NCI-H146 (cell line): ENCODE data around the gene CPOX.
"Not testable (repeated sequence)": the region's sequence is repeated elsewhere in the genome, so short reads cannot be mapped to it uniquely, and the experiment has no call there.

Source experiments
- DNase-seq: peaks from one replicate; lab custom pipeline; 2025; lab: John Stamatoyannopoulos, UW

CPOX gene

DNA sequence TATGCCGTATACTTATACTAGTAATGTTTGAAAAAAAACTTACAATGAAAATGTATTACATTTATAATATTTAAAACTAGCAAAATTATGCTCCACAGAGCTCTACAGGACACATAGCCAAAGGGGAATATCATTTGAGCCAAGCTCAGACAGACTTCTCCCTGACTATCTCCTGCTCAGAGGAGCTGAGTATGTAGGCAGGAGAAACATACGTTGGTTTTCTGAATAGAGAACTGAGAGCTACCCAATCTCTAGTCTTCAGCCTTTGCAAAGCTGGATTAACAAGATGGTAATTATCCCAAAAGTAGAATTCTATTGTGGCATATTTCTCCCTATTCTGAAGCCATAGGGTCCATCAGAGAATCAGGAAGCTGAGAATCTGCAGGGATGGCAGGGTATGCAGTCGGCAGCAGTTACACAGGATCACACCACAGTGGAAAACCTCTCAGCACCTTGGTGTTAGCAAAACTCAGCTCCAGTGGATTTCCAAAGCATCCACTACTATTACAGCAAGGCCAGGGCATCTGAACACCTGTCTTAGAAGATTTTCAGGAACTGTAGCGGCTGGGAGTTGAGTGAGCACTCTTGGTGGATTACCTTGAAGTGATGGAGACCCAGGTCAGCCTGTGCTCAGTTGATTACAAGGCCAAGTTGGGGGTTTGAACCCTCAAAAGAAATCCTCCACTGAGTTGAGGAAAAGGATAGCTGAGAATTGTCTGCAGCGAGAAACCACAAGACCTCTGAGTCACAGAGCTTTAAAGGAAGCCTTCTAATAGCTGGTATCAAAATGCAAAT is 31.5 kb downstream of the CPOX start:
- no peak for DNase-seq

DNA sequence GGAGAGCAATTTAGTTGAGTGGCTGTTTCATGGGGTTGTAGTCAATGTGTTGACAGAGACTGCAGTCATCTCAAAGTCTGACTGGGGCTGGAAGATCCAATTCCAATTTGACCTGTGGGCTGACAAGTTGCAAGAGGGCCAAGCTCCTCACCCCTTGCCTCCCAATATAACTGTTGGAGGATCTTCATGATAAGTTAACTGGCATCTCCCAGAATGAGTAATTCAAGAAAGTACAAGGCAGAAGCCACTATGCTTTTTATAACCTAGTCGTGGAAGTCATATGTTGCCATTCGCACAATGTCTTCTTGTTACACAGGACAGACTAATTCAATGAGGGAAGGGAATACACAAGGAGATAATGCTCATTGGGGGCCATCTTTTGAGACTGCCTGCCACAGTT is 32.5 kb downstream of the CPOX start:
- DNase-seq, result no peak

DNA sequence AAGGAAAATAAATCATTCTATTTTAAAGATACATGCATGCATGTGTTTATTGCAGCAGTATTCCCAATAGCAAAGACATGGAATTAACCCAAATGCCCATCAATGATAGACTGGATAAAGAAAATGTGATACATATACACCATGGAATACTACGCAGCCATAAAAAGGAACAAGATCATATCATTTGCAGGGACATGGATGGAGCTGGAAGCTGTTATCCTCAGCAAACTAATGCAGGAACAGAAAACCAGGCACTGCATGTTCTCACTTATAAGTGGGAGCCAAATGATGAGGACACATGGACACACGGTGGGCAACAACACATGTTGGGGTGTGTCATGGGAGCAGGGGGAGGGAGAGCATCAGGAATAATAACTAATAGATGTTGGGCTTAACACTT is 33.6 kb downstream of the CPOX start:
- DNase-seq, result not testable (repeated sequence)

DNA sequence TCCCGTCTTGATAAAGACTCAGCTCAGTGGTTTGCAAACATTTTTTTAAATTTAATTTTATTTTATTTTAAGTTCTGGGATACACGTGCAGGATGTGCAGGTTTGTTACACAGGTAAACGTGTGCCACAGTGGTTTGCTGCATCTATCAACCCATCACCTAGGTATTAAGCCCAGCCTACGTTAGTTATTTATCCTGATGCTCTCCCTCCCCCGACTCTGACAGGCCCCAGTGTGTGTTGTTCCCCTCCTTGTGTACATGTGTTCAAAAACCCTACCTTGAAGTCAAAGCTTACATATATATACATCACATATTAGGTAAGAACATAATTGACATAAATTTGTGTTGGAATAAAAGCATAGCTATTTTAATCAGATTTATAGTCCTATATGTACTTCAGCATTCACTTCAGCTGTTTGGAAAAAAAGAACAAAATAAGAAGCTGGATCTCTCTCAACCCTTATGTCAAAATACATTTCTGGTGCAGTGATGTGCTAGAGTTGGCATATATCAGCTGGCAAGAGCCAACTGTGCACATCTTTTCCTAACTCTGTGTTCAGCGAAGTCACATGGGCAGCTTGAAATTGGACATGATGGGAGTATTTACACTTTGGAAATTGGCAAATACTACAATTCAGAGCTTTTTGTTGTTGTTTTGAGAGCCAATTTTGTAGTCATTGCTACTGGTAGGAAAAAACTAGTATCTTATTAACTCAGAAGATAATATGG is 35.1 kb downstream of the CPOX start:
- no peak for DNase-seq

DNA sequence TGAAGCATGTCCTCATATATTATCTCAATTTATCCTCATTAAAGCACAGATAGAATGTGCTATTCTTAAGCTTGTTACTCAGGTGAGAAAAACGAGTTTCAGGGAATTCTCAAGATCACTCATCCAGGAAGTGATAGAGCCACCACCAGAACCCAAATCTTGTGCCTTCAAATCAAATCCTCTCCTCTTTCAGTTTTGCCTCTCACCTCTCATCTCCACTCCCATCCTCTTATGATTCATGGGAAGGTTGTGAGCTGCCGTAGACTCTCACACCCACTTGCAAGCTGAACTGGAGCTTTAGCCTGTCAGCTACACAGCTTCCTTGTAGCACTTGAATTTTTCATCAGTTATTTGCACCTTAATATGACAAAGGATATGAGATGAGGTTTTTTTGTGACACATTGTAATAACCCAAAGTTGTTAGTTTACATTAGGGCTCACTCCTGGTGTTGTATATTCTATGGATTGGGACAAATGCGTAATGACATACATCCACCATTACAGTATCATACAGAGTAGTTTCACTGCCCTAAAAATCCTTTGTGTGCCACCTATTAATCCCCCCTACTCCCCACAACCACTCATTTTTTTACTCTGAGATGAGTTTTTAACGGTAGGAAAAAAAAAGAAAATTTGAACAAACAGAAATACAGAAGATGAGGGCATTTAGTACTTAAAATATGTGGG is 35.9 kb downstream of the CPOX start:
- no peak for DNase-seq

DNA sequence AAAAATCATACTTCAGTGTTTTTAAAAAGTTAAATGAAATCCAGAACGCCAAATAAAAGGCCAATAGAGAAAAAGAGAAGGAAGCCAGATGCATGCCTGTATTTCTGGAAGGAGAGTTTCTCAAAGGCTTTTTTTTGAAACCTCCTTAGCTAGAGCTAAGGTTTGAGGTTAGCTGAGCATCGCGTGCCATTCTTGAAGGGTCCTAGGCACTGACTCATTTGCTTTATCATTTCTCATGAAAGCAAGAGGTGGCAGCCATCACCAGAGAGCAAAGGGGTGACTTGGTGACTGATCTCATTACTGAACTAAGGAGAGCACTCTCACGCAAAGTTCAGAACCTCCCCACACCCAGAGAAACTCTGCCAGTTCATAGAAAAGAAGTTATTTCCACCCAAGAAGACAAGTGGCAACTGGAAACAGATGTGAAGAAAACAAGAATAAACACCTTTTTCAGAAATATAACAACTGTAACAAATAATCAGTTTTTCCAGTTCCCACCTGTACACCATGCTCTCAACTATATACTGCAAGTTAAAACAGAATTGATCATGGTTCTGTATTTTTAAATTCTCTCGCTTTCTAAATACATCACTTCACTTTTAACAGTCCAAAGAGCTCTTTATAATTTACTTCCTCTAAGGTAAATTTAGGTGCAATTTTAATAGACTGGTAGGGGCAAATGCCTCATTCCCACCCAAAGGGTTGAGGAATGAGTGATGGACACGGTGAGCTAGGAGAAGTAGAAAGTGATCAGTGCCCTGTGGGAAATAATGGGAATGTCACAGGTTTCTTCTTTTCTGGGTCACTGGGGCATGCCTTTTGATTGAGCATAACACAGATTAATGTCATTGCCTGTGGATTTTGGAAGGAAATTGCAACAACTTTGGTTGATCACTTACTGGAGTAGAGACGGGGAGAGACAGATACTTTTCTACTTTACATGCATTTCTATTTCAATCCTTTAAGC is 37.0 kb downstream of the CPOX start:
- DNase-seq, result no peak

DNA sequence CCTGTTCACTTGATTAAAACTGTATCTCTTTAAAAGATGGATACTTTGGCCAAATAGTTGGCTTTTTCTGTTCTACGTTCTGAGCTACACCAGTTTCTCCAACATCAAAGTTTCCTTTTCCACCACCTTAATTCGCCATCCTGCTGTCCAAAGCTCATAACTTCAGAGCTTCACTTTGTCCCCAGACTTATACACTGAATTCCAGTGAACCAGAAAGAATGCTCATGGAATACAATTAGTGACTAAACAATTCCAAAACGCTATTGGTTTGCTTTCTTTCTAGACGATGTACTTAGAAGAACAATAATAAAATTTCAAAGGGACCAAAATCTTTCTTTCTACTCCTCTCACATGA is 38.4 kb downstream of the CPOX start:
- no peak for DNase-seq

DNA sequence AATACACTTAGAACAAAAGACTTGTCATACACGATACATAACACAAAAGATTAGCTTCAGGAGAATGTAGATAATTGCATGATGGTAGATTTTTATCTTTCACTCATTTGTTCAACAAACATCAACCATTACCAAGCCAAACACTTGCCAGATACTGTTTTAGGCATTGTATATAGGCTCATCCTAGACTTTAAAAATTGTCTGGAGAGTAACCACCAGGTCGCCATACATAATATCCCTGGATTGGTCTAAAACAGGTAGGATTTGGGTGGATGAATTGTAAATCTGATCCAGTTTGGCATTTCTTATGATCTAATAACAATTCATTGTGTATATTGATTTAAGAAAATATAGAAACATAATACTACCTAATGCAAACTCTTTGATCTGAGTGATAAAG is 38.8 kb downstream of the CPOX start:
- DNase-seq, result no peak

DNA sequence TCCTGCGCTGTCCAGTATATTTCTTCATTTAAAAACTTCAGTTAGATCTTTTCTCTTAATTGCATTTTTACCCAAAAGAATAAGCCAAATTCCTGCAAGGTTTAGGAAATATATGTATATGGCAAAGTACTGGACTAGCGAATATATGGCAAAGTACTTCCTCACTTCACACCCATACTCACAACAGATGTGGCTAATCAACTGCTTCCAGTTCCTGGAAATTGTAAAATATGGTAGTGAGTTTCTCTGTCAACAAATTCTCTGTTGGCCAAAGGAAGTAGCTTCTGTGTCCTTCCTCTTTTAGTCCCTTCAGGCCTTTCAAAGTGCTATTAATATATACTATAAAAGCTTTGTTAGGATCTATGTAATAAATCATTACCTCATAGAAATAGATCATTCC is 39.7 kb downstream of the CPOX start:
- no peak for DNase-seq

DNA sequence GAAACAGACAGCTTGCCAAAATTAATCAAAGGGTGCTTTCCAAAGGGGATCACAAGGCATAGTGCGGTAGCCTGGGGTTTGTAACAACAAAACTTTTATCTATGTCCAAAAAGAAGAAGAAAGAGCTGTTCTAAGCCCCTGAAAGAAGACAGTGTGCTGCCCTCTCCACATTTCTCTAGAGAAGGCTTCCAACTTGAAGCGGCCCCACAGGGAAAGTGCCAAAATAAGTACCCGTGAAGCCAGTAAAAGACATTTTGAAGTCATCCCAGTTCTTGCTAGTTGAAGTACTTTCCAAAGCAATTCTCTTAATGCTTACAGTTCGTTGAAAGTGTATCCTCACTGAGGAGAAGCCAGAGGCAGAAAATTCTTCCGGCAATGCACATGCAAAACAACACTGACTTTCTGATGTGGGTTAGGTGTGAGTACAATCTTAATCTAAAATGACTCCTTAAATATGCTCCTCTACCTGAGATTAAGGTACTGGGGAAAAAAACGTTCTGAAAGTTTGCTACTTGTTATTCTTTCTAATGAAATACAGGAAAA is 40.3 kb downstream of the CPOX start:
- DNase-seq, result no peak

DNA sequence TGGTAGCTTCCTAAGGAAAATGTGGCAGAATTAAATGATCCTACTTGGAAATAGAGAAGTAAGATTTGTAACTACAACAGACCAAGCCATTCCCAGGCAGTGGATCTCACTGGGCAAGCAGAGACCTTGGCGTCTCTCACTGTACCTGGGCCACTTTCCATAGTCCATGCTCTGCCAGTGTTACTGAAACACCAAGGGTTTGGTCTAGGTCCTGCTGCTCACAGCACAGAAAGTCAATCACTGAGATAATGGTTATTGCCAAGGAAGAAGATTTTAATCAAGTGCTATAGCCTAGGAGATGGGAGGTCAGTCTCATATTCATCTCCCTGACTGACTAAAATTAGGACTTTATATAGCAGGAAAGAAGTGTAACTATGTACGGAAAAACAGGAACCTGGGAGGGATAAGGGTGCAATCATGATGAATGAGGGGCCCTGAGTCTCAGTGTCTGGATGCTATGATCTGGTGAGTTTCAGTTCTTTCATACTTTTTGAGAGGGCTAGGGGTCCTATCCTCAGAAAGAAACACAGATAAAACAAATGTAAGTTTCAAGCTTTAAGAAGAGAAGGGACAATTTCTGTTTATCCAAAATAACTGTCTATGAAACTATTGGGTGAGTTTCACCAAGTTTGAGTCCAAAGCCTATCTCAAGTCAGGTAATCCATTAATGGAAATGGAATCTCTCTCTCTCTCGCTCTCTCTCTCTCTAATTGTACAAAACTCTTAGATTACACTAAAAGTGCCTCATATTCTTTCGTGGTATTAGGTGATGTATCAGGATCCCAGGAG is 41.0 kb downstream of the CPOX start:
- no peak for DNase-seq

DNA sequence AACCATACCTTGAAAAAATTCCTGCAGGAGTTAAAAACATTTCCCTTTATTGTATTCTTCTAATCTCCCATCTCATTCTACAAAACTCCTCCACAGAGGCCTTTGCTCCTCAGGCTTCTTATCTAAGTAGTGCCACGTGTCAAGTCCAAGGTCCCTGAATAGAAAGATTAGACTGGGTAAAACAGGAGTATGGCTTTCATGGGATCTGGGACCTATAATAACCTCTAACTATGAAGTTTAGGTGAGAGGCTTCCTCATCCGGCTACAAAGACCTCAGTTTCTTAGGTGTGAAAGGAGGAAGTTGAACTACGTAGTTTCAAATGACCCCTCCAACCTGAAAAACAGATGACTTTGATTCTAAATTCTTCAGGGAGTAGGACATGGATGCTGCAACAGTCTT is 41.7 kb downstream of the CPOX start:
- DNase-seq, result no peak

DNA sequence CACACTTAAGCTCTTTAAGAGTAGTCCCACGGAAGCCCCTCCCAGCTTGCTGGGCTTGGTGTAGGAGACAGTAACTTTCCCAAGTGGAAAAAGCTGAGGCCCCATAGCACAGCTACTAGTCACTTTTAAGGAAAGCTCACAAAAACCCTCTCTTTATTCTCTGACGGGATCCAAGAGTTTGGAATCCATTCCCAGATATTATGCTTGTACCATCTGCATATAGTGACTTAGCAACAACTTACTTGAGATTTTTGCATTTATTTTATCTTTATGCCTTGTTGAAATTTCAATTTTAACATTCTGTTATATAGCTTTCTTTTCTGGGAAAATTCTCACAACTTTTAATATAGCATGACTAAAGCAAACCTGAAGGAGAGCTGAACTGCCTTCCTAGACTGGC is 42.2 kb downstream of the CPOX start:
- no peak for DNase-seq

DNA sequence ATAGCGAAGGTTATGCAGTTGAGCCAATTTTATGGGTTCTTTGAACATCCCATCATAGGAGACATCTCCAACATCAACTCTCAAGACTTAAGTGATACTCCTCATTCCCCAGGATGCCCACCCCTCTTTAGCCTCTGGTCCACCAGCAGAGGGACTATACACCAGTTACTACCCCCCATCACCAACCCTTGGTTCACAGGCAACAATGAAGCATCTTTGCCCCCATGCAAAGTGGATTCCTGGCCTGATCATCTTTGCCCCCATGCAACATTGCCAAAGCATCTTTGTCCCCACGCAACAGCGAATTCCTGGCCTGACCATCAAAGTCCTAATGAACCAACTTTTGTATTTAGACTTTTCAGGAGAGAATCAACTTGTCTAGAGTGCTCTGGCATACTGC is 42.6 kb downstream of the CPOX start:
- no peak for DNase-seq

DNA sequence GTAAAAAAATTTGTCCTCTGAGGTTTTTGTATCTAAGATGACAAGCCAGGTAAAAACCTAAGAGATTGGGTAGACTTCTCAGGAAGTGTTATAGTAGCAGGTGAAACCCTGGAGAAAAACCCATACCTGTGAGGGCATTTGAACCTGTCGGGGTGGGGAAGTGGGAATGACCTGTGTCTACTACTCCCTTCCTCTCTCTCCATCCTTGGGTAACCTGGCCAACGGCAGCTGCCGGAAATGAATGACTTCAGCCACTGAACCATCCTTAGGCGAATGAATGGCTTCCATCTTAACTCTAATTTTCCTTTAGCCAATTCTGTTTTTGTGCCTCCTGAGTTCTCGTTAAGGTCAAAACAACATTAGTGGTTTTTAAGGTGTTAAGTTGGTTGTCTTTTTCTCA is 44.9 kb downstream of the CPOX start:
- DNase-seq, result no peak

DNA sequence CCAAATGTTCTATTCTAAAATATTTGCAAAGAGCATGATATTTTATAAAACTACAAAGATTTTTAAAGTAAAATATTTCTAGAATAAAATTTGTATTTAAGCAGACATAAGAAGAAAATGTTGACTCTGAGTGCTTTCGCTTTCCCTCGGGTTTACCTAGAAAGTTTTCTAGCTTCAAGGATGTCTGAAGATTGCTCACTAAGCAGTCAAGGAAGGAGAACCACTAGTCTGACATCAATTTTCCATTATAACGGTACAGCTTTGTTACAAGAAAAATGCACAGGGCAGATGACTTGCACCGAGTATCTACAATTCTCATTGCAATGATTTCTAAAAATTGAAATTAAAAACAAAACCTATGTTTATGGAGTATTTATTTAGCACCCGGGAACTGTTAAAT is 47.5 kb downstream of the CPOX start:
- no peak for DNase-seq

DNA sequence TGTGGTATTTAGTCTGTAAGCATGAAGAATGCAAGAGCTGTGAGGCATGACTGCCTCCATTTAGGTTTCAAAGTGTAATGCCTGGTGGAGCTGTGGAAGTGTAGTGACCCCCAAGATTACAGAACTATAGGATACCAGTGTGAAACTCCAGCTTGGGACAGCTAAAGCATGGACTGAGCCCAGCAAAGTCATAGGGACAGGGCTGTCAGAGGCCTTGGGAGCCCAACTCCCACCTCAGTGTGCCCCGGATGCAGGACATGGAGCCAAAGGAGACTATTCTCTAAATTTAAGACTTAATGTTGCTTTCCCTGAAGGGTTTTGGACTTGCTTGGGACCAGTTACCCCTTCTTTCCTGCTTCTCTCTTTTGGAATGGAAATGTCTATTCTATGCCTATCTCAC is 50.8 kb downstream of the CPOX start:
- DNase-seq, result no peak

DNA sequence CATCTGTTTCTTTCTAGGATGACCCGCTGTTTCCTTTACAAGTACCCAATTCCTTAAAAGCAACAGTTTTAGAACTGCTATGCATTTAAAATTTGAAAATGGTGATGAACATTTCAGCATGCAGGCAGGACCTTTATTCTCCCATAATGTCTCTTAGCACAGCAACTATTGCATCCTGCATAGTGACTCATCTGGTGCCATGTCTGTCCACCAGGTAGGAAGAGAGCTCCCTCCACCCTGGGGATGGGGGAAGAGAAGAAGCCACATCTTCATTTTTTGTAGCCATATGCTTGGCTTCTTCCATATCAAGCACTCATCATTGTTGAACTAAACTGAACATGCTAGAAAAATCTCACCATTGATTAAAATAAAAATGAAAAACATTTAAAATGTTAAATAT is 51.7 kb downstream of the CPOX start:
- no peak for DNase-seq

DNA sequence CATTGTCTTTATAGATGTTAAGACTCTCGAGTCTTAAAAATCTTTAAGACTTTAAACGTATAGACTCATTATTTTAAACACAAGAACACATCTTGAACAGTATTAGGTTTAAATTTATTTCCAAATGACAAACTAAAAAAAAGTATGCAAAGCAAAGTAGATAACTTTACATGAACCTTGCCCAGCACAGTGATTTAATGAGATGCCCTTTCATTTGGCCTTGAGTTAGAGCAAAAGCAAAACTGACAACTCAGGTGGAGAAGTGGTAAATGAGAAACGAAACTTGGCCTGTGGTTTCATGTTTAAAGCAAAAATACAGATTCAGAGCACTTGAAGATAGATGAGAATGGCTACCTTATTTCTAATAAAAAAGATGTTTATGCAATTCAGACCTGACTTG is 53.1 kb downstream of the CPOX start:
- no peak for DNase-seq

DNA sequence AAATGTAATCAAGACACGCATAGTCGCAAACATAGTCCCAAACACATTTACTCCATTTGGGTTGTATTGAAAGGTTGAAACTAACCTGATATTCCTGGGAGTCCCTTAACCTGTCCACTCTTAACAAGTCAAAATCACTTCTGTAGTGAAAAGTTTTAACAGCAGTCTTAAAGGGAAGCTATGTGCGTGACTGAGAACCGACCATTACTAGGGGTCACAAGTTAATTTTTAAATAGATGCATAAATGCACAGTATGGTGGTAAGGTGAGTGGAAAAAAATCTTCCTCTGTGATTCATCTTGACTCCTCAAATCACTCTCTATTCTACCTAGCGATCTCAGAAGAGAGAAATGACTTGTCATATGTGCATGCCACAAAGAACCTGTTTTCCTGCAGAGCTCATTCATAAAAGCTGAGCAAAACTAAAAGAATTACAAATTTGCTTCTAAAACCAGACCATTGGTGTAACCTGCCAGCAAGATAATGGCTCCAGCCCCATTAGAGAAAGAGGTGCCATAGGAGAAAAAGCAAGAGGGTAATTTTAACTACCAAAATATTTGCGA is 56.9 kb downstream of the CPOX start:
- no peak for DNase-seq

DNA sequence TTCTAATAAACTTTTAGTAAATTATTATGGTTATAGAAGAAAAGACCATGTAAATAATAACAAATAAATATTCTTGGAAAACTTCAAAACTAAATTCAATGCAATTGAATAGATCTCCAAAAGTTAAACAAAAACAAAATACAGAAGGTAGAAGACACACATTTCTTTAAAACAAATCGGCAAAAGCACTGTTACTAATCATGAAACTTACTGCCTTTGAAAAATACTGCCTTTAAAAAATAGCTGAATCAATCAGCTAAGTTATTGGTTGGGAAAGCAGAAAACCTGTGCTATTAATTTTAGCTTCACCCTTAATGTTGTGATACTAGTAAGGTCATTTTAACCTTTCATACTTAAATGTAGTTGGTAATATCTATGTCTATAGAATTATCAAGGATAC is 58.7 kb downstream of the CPOX start:
- no peak for DNase-seq
